PC-9 (cell line): ENCODE data around the gene LMNTD2. TPM values are rescaled to one million over a fixed set of nuclear protein-coding genes. Genes with fewer than 3 reads are reported as not detected.
A peak's percentile ranks its signal among the peaks of the same experiment; 100 is the strongest.

Experiments used
- BruUV-seq: library from RNA; stranded (reverse); fragments of 400-500 nt; replicated peaks from 2 replicates; lab custom pipeline; 2021; lab: Mats Ljungman, UMichigan
- CTCF ChIA-PET: fragments of 300-600 bp; sonication (Branson Sonifier 250); formaldehyde crosslinking; loops from one replicate; lab custom pipeline; 2022; ENCODE audit warnings: antibody characterized with exemption; lab: Charles Lee
- POLR2A ChIA-PET: fragments of 300-600 bp; sonication (Branson Sonifier 250); formaldehyde crosslinking; loops from one replicate; lab custom pipeline; 2022; ENCODE audit warnings: antibody characterized with exemption; ENCODE audit not compliant: unreplicated experiment; lab: Charles Lee
- DNase-seq, 2 experiments: peaks; one replicate each; pipeline versions ENCODE4 v3.0.0 to v3.0.0-alpha.2; 2015 to 2022; ENCODE audit warnings: mixed read lengths in 1 of 2
- H2AFZ ChIP-seq: fragments of 200-600 bp; sonication (generic); 2 replicates; pipeline ENCODE4 v1.8.1; 2017; ENCODE audit warnings: antibody characterized with exemption
- H3F3A ChIP-seq: fragments of 200-600 bp; sonication (generic); 2 replicates; pipeline ENCODE4 v1.8.1; 2017; ENCODE audit warnings: antibody characterized with exemption, mild to moderate bottlenecking, low read depth; ENCODE audit not compliant: insufficient read depth
- H3K27ac ChIP-seq: fragments of 200-600 bp; sonication (generic); 2 replicates; pipeline ENCODE4 v1.6.1; 2016; ENCODE audit warnings: mixed run types
- H3K27me3 ChIP-seq: fragments of 200-600 bp; sonication (generic); 2 replicates; pipeline ENCODE4 v1.6.1; 2016; ENCODE audit warnings: low read depth, mixed run types; ENCODE audit not compliant: insufficient read depth
- H3K36me3 ChIP-seq: fragments of 200-600 bp; sonication (generic); 2 replicates; pipeline ENCODE4 v1.6.1; 2016; ENCODE audit warnings: low read depth, mixed run types
- H3K4me1 ChIP-seq: fragments of 200-600 bp; sonication (generic); replicated peaks from 2 replicates; pipeline ENCODE4 v1.6.1; 2016; ENCODE audit warnings: mixed run types; ENCODE audit not compliant: insufficient read depth
- H3K4me2 ChIP-seq: fragments of 200-600 bp; sonication (generic); 2 replicates; pipeline ENCODE4 v1.6.1; 2017; ENCODE audit warnings: mixed run types
- H3K4me3 ChIP-seq: fragments of 200-600 bp; sonication (generic); 2 replicates; pipeline ENCODE4 v1.6.1; 2016; ENCODE audit warnings: mixed run types
- H3K79me2 ChIP-seq: fragments of 200-600 bp; sonication (generic); 2 replicates; pipeline ENCODE4 v1.6.1; 2017; ENCODE audit warnings: low read depth, mixed run types
- H3K9me2 ChIP-seq: fragments of 200-600 bp; sonication (generic); 2 replicates; pipeline ENCODE4 v1.8.1; 2017; ENCODE audit warnings: mild to moderate bottlenecking; ENCODE audit not compliant: insufficient read depth
- H3K9me3 ChIP-seq: fragments of 200-600 bp; sonication (generic); 2 replicates; pipeline ENCODE4 v1.8.1; 2016; ENCODE audit warnings: low read depth; ENCODE audit not compliant: insufficient read depth
- H4K20me1 ChIP-seq: fragments of 200-600 bp; sonication (generic); 2 replicates; pipeline ENCODE4 v1.8.1; 2017; ENCODE audit not compliant: insufficient read depth
- EZH2 ChIP-seq: fragments of 200-600 bp; sonication (generic); IDR thresholded peaks from 2 replicates; pipeline ENCODE4 v1.8.0; 2017; ENCODE audit warnings: antibody characterized with exemption, low read depth
- intact Hi-C: fragments of 100-400 bp; cut with micrococcal nuclease; formaldehyde crosslinking; loops from one replicate; pipeline ENCODE4 v1.10.0; 2022; ENCODE audit not compliant: unreplicated experiment
- total RNA-seq: library from RNA; stranded (reverse); gene quantifications from 2 replicates; pipeline ENCODE4 v1.2.3, GENCODE V29; 2021
- TF ChIP-seq, protein P1 (sequence below): fragments of 200-600 bp; sonication (generic); conservative IDR thresholded peaks from 2 replicates; pipeline ENCODE4 v1.6.1; 2017; ENCODE audit warnings: mixed run types, antibody characterized with exemption, mild to moderate bottlenecking, moderate library complexity

Gene LMNTD2
- total RNA-seq, 1 experiment from 2014 or later, result 16.3 TPM

- BruUV-seq, result no TSS peak
- H3K9me2 ChIP-seq, result no peaks in the 10 kb centered on the region
- H3K27me3 ChIP-seq, result no peaks in the 10 kb centered on the region
- no peak overlapping the region for H3K27ac ChIP-seq
- H3K79me2 ChIP-seq, result peaks cover 53% of the 10 kb centered on the region
- peaks cover 47% of the 10 kb centered on the region for H4K20me1 ChIP-seq
- no peaks in the 10 kb centered on the region for H3F3A ChIP-seq
- no peaks in the 10 kb centered on the region for H3K9me3 ChIP-seq
- no peak for TF ChIP-seq EZH2
- H3K36me3 ChIP-seq, result no peaks in the 10 kb centered on the region; the same call in 1 of the 2 replicates
- no peak overlapping the region for H3K4me3 ChIP-seq
- H3K4me2 ChIP-seq, result no peak overlapping the region
- no peak for DNase-seq
- intact Hi-C loops, result no loop called here
- ChIA-PET POLR2A (no interaction called here), CTCF (no interaction called here)
- peaks cover 16% of the 10 kb centered on the region for H3K4me1 ChIP-seq
- no peak overlapping the region for H2AFZ ChIP-seq
Observed at GRCh38 chr11:581342-581741, 20.8 kb upstream of the LMNTD2 start.

- H2AFZ ChIP-seq, result no peak overlapping the region
- H3K4me2 ChIP-seq, result no peak overlapping the region
- CTCF ChIA-PET, result no interaction called here
- H3K36me3 ChIP-seq, result no peaks in the 10 kb centered on the region; the same call in 1 of the 2 replicates
- H3K27ac ChIP-seq, result no peak overlapping the region
- H4K20me1 ChIP-seq, result peaks cover 47% of the 10 kb centered on the region
- POLR2A ChIA-PET, result no interaction called here
- TF ChIP-seq, protein P1, sequence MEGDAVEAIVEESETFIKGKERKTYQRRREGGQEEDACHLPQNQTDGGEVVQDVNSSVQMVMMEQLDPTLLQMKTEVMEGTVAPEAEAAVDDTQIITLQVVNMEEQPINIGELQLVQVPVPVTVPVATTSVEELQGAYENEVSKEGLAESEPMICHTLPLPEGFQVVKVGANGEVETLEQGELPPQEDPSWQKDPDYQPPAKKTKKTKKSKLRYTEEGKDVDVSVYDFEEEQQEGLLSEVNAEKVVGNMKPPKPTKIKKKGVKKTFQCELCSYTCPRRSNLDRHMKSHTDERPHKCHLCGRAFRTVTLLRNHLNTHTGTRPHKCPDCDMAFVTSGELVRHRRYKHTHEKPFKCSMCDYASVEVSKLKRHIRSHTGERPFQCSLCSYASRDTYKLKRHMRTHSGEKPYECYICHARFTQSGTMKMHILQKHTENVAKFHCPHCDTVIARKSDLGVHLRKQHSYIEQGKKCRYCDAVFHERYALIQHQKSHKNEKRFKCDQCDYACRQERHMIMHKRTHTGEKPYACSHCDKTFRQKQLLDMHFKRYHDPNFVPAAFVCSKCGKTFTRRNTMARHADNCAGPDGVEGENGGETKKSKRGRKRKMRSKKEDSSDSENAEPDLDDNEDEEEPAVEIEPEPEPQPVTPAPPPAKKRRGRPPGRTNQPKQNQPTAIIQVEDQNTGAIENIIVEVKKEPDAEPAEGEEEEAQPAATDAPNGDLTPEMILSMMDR, result no peak
- no peak for TF ChIP-seq EZH2
- BruUV-seq, result no TSS peak
- H3K4me3 ChIP-seq, result no peak overlapping the region
- no peaks in the 10 kb centered on the region for H3F3A ChIP-seq
- H3K79me2 ChIP-seq, result peaks cover 53% of the 10 kb centered on the region
- no peaks in the 10 kb centered on the region for H3K9me3 ChIP-seq
- intact Hi-C loops, result no loop called here
- no peaks in the 10 kb centered on the region for H3K27me3 ChIP-seq
- H3K9me2 ChIP-seq, result no peaks in the 10 kb centered on the region
- H3K4me1 ChIP-seq, result peaks cover 16% of the 10 kb centered on the region
- DNase-seq, result no peak
Observed at GRCh38 chr11:579830-580601, 19.5 kb upstream of the LMNTD2 start.

GRCh38 chr11:578276-579035, 17.9 kb upstream of the LMNTD2 start:
- H2AFZ ChIP-seq, result no peak overlapping the region
- H3K4me1 ChIP-seq, result peaks cover 16% of the 10 kb centered on the region
- H3K4me3 ChIP-seq, result peak overlapping the region; percentile 79; the same call in 1 of the 2 replicates
- ChIA-PET POLR2A (interaction anchor here (0.6 kb wide), 2 partner anchors 19 to 115 kb away, joined by 3 to 7 read pairs; no protein-coding TSS in a partner anchor), CTCF (no interaction called here)
- no TSS peak for BruUV-seq
- peak overlapping the region; percentile 85 for H3K4me2 ChIP-seq
- intact Hi-C loops, result no loop called here
- H3K27ac ChIP-seq, result no peak overlapping the region
- TF ChIP-seq EZH2, result no peak
- TF ChIP-seq, protein P1, result no peak
- H3K79me2 ChIP-seq, result peaks cover 53% of the 10 kb centered on the region
- H3K36me3 ChIP-seq, result no peaks in the 10 kb centered on the region; the same call in 1 of the 2 replicates
- DNase-seq, result no peak
- no peaks in the 10 kb centered on the region for H3K9me2 ChIP-seq
- no peaks in the 10 kb centered on the region for H3K9me3 ChIP-seq
- no peaks in the 10 kb centered on the region for H3K27me3 ChIP-seq
- peaks cover 47% of the 10 kb centered on the region for H4K20me1 ChIP-seq
- no peaks in the 10 kb centered on the region for H3F3A ChIP-seq
